GM12878 (cell line): ENCODE results near the gene ANKRD17. TPM values are rescaled to one million over a fixed set of nuclear protein-coding genes. Genes with fewer than 3 reads are reported as not detected.
"Not testable (repeated sequence)": the region's sequence is repeated elsewhere in the genome, so short reads cannot be mapped to it uniquely, and the experiment has no call there.

Experiments used
- ATAC-seq: fragments of 200-7000 bp; cut with Tn5 transposase; 3 replicates; pipeline ENCODE4 v1.9.1; 2020; ENCODE audit warnings: mild to moderate bottlenecking, moderate library complexity
- BruUV-seq: library from RNA; stranded (reverse); fragments of 400-500 nt; replicated peaks from 2 replicates; lab custom pipeline; 2021; lab: Mats Ljungman, UMichigan
- CTCF ChIA-PET: fragments of 300-600 bp; sonication (Branson Sonifier 250); formaldehyde crosslinking; extraction: SDS; loops from one replicate; lab custom pipeline; 2021; ENCODE audit warnings: inconsistent platforms; lab: Yijun Ruan, JAX
- POLR2A ChIA-PET: fragments of 350-600 bp; formaldehyde crosslinking; extraction: SDS; loops from one replicate; lab custom pipeline; 2021; ENCODE audit warnings: inconsistent platforms; lab: Charles Lee
- RAD21 ChIA-PET: fragments of 300-600 bp; sonication (Branson Sonifier 250); formaldehyde crosslinking; loops from one replicate; lab custom pipeline; 2023; ENCODE audit warnings: antibody characterized with exemption; ENCODE audit not compliant: unreplicated experiment; lab: Charles Lee
- SMC1A ChIA-PET: fragments of 300-600 bp; sonication (Branson Sonifier 250); formaldehyde crosslinking; loops from one replicate; lab custom pipeline; 2023; ENCODE audit not compliant: unreplicated experiment, uncharacterized antibody; lab: Charles Lee
- DNase-seq: peaks from one replicate; pipeline ENCODE4 v3.0.0-alpha.2; 2011; ENCODE audit warnings: low read depth, low spot score
- FAIRE-seq: peaks from 3 replicates; lab custom pipeline; 2011; peaks lifted over from hg19 to GRCh38; lab: Jason Lieb, UNC
- H2AFZ ChIP-seq: 2 replicates; pipeline ENCODE4 v1.6.0; 2011; ENCODE audit warnings: low read depth, low read length, control low read depth; ENCODE audit not compliant: control insufficient read depth
- H3K27ac ChIP-seq: 2 replicates; pipeline ENCODE4 v1.5.1; 2011; ENCODE audit warnings: control low read depth; ENCODE audit not compliant: control insufficient read depth, insufficient read depth
- H3K27me3 ChIP-seq, 2 experiments: replicated peaks in 1 of 2; 2 replicates each; pipeline versions ENCODE4 v1.6.0 to v1.6.1; 2011; ENCODE audit warnings: low read length in 1 of 2; ENCODE audit not compliant: control insufficient read depth in 2 of 2, insufficient read depth in 2 of 2
- H3K36me3 ChIP-seq, 2 experiments: 2 replicates each; pipeline ENCODE4 v1.5.1; 2011; ENCODE audit warnings: low read length in 1 of 2; ENCODE audit not compliant: control insufficient read depth in 2 of 2, insufficient read depth in 2 of 2
- H3K4me1 ChIP-seq: 2 replicates; pipeline ENCODE4 v1.6.1; 2011; ENCODE audit warnings: mild to moderate bottlenecking, low read length, moderate library complexity, mixed read lengths; ENCODE audit not compliant: control insufficient read depth, insufficient read depth
- H3K4me2 ChIP-seq: 2 replicates; pipeline ENCODE4 v1.6.0; 2011; ENCODE audit warnings: control low read depth; ENCODE audit not compliant: control insufficient read depth, insufficient read depth
- H3K4me3 ChIP-seq: fragments of 200-600 bp; sonication (generic); 2 replicates; pipeline ENCODE4 v1.5.1; 2016
- H3K79me2 ChIP-seq: 2 replicates; pipeline ENCODE4 v1.6.0; 2011; ENCODE audit warnings: low read length; ENCODE audit not compliant: control insufficient read depth, insufficient read depth
- H3K9ac ChIP-seq: 2 replicates; pipeline ENCODE4 v1.8.0; 2011; ENCODE audit warnings: low read length, control low read depth, mixed read lengths; ENCODE audit not compliant: control insufficient read depth, insufficient read depth
- H3K9me3 ChIP-seq: replicated peaks from 3 replicates; pipeline ENCODE4 v1.5.1; 2011; ENCODE audit warnings: mild to moderate bottlenecking, low read length; ENCODE audit not compliant: control insufficient read depth, insufficient read depth
- H4K20me1 ChIP-seq: 2 replicates; pipeline ENCODE4 v1.6.0; 2011; ENCODE audit not compliant: control insufficient read depth, insufficient read depth
- BRCA1 ChIP-seq: IDR thresholded peaks from 2 replicates; pipeline ENCODE4 v1.6.1; 2011; ENCODE audit warnings: low read depth, low read length, improper control_type of control experiment
- CBFB ChIP-seq: IDR thresholded peaks from 2 replicates; pipeline ENCODE4 v1.6.1; 2016; ENCODE audit warnings: antibody characterized with exemption, low read depth
- FOS ChIP-seq: IDR thresholded peaks from 3 replicates; pipeline ENCODE4 v1.6.1; 2011; ENCODE audit warnings: borderline replicate concordance; ENCODE audit not compliant: insufficient read length; ENCODE audit errors: extremely low read depth
- GABPA ChIP-seq: IDR thresholded peaks from 2 replicates; pipeline ENCODE4 v1.6.1; 2014; ENCODE audit warnings: antibody characterized with exemption, low read depth, mild to moderate bottlenecking, inconsistent platforms
- HDAC6 ChIP-seq: fragments of 200-600 bp; sonication (generic); IDR thresholded peaks from one replicate; pipeline ENCODE4 v1.8.0; 2017; ENCODE audit warnings: antibody characterized with exemption; ENCODE audit not compliant: unreplicated experiment
- JUND ChIP-seq: IDR thresholded peaks from 2 replicates; pipeline ENCODE4 v1.6.1; 2012; ENCODE audit warnings: low read depth, mild to moderate bottlenecking, low read length, improper control_type of control experiment, moderate library complexity
- MEF2B ChIP-seq: fragments of 450-650 bp; IDR thresholded peaks from 2 replicates; pipeline ENCODE4 v1.6.1; 2018; ENCODE audit warnings: mild to moderate bottlenecking, moderate library complexity; ENCODE audit not compliant: partially characterized antibody, poor library complexity, severe bottlenecking
- MLLT1 ChIP-seq: fragments of 450-650 bp; IDR thresholded peaks from 2 replicates; pipeline ENCODE4 v1.6.1; 2016; ENCODE audit warnings: mild to moderate bottlenecking
- MYC ChIP-seq: IDR thresholded peaks from 2 replicates; pipeline ENCODE4 v1.6.1; 2011; ENCODE audit warnings: mild to moderate bottlenecking, low read length, moderate library complexity, inconsistent platforms; ENCODE audit not compliant: insufficient read depth, insufficient replicate concordance, insufficient read length, severe bottlenecking
- SKIL ChIP-seq: fragments of 450-650 bp; IDR thresholded peaks from 2 replicates; pipeline ENCODE4 v1.6.1; 2017; ENCODE audit warnings: mild to moderate bottlenecking, low read depth, inconsistent platforms; ENCODE audit not compliant: poor library complexity, severe bottlenecking
- YBX1 ChIP-seq: fragments of 450-650 bp; IDR thresholded peaks from 2 replicates; pipeline ENCODE4 v1.6.1; 2016; ENCODE audit warnings: antibody characterized with exemption
- WGBS: methylation state at CpG from one replicate; pipeline ENCODE4 v1.1.6; 2016; ENCODE audit warnings: low lambda C conversion rate; ENCODE audit not compliant: insufficient replicate concordance, insufficient coverage; ENCODE audit errors: missing lambda C conversion rate; 5-methylcytosine and 5-hydroxymethylcytosine counted together
- in situ Hi-C: fragments of 300-500 bp; cut with MboI; formaldehyde crosslinking; loops from 9 replicates; pipeline ENCODE4 v1.14.3; 2018; ENCODE audit warnings: mixed read lengths
- intact Hi-C: fragments of 100-400 bp; cut with micrococcal nuclease; formaldehyde crosslinking; loops from one replicate; pipeline ENCODE4 v1.14.2; 2022; ENCODE audit not compliant: unreplicated experiment
- polyA plus RNA-seq, 11 experiments: library from polyadenylated mRNA; depleted of rRNA in 4 of 11; unstranded in 6 of 11; stranded (reverse) in 5 of 11; fragments of >200 nt; fragmentation: Nextera tagmentation in 4 of 11; fragmentation: Illumina TruSeq in 1 of 11; extraction: Ambion mirVana in 4 of 11; extraction: Trizol in 1 of 11; gene quantifications; 1 replicate in 1 of 11; 2 replicates in 10 of 11; pipeline versions ENCODE4 v1.2.1 to v1.2.3, GENCODE V29; 2011 to 2016; ENCODE audit warnings: inconsistent platforms in 2 of 11, missing spikeins in 2 of 11, low read depth in 1 of 11
- total RNA-seq, 4 experiments: library from RNA; depleted of rRNA in 3 of 4; stranded (reverse); fragments of >200 nt in 3 of 4; fragmentation: Illumina TruSeq in 1 of 4; extraction: Trizol in 1 of 4; gene quantifications; 2 replicates each; pipeline versions ENCODE4 v1.2.1 to v1.2.3, GENCODE V29; 2013 to 2021
- TF ChIP-seq, protein P1 (sequence below): IDR thresholded peaks from 2 replicates; pipeline ENCODE4 v1.6.1; 2011; ENCODE audit warnings: low read depth, mild to moderate bottlenecking, low read length, moderate library complexity, borderline replicate concordance; ENCODE audit errors: extremely low read depth

The ANKRD17 gene
- total and polyA plus RNA-seq, 10 of the 15 experiments (the other 5 are each of a cell fraction or from before 2014, with no cell fraction given), result 11.7 to 46.5 (median 32.6) TPM

DNA sequence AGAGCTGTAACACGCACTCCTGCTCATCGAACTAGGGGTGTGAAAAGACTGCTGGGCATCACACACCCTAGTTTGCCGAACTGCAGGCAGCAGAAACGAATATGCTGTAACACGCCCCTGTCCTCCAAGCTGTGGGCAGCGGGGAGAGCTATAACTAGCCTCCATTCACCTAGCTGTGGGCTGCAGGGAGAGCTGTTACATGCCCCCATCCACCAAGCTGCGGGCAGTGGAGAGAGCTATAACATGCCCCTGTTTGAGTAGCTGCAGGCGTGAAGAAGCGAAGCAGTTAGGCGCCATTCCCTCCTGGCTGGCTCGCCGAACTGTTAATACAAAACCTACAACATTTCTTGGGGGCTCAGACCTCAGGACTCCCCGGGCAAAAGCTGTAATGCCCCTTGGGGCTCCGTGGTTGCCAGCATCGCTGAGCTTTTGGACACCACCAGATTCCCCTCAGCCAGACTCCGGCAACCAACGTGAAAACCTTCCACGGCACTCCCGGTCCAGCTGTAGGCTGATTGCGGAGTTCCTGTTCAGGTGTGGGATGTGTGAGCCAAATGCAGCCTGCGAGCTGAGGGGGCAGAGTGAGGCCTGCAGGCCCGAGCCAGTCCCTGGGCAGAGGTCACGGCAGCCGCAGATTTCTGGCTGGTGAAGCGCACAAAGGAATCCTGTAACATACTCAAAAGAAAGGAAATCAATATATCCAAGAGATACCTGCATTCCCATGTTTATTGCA is 41.1 kb upstream of the ANKRD17 start (continued):
- no peak for TF ChIP-seq SKIL
- no peak for TF ChIP-seq HDAC6
- no peak for TF ChIP-seq YBX1
- no peak for TF ChIP-seq MLLT1
- no peak for TF ChIP-seq GABPA
- no peak for TF ChIP-seq CBFB
- TF ChIP-seq BRCA1, result no peak
- no peak for TF ChIP-seq MYC
- no peak for TF ChIP-seq FOS
- TF ChIP-seq MEF2B, result no peak
- no peak for TF ChIP-seq JUND
- TF ChIP-seq, protein P1, sequence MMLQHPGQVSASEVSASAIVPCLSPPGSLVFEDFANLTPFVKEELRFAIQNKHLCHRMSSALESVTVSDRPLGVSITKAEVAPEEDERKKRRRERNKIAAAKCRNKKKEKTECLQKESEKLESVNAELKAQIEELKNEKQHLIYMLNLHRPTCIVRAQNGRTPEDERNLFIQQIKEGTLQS, result no peak

- H3K4me1 ChIP-seq, POLR2A ChIA-PET, ATAC-seq, FAIRE-seq, H3K9me3 ChIP-seq, CTCF ChIA-PET, intact Hi-C loops, DNase-seq, H3K27ac ChIP-seq, H3K4me3 ChIP-seq, H2AFZ ChIP-seq, H3K79me2 ChIP-seq, H3K4me2 ChIP-seq, H3K27me3 ChIP-seq, BruUV-seq, H3K36me3 ChIP-seq, H3K9ac ChIP-seq, H4K20me1 ChIP-seq, SMC1A ChIA-PET: not testable (repeated sequence)
- in situ Hi-C loops, result loop anchor here (25.0 kb wide), 1 partner anchor 580 kb away; no protein-coding TSS in a partner anchor
- RAD21 ChIA-PET, result interaction anchor here (0.6 kb wide), 1 partner anchor 29 kb away, joined by 3 read pairs; no protein-coding TSS in a partner anchor
- 63% methylated on average over 9 of the region's 9 CpGs for WGBS
Observed at GRCh38 chr4:73292661-73293060, 34.1 kb upstream of the ANKRD17 start.
